ENCODE data around the gene OR2B6.
"Not testable (repeated sequence)": the region's sequence is repeated elsewhere in the genome, so short reads cannot be mapped to it uniquely, and the experiment has no call there.

Gene OR2B6

GRCh38 chr6:27956941-27957340 is at the start of gene OR2B6:
TSS of gene OR2B6 (plus strand) at chr6:27957241. CDS start at chr6:27957241, 0 bp downstream.
- no peak for DNase-seq

GRCh38 chr6:27908017-27908416 is 49.0 kb upstream of the OR2B6 start:
- DNase-seq = no peak

- no peak for DNase-seq
Observed at GRCh38 chr6:27911956-27912446, 45.0 kb upstream of the OR2B6 start, which contains the start of gene OR2B2. TSS of gene OR2B2 (minus strand) at chr6:27912396. CDS start at chr6:27912319, 77 bp downstream.

- DNase-seq = no peak
Observed at GRCh38 chr6:27922949-27923348, 34.1 kb upstream of the OR2B6 start.

GRCh38 chr6:27924179-27924578 is 32.9 kb upstream of the OR2B6 start:
- DNase-seq = no peak

- not testable (repeated sequence) for DNase-seq
Observed at GRCh38 chr6:27928041-27928440, 29.0 kb upstream of the OR2B6 start.

- DNase-seq = not testable (repeated sequence)
Observed at GRCh38 chr6:27929930-27930329, 27.1 kb upstream of the OR2B6 start.

GRCh38 chr6:27931209-27931608 is 25.8 kb upstream of the OR2B6 start:
- no peak for DNase-seq

- no peak for DNase-seq
Observed at GRCh38 chr6:27940766-27941165, 16.3 kb upstream of the OR2B6 start.

- not testable (repeated sequence) for DNase-seq
Observed at GRCh38 chr6:27943072-27943471, 14.0 kb upstream of the OR2B6 start.

- DNase-seq = no peak
Observed at GRCh38 chr6:27948237-27948636, 8.8 kb upstream of the OR2B6 start.

GRCh38 chr6:27951040-27951439 is 6.0 kb upstream of the OR2B6 start:
- DNase-seq = no peak

GRCh38 chr6:27957516-27957915 is 475 bp downstream of the OR2B6 start:
- DNase-seq = no peak

- DNase-seq = no peak
Observed at GRCh38 chr6:27962506-27962905, 5.5 kb downstream of the OR2B6 start.

GRCh38 chr6:27966044-27966443 is 9.0 kb downstream of the OR2B6 start:
- DNase-seq = no peak

- no peak for DNase-seq
Observed at GRCh38 chr6:27966816-27967426, 9.9 kb downstream of the OR2B6 start.

- no peak for DNase-seq
Observed at GRCh38 chr6:27970444-27970843, 13.4 kb downstream of the OR2B6 start.

GRCh38 chr6:27972750-27973149 is 15.7 kb downstream of the OR2B6 start:
- no peak for DNase-seq

GRCh38 chr6:27977387-27977786 is 20.3 kb downstream of the OR2B6 start:
- no peak for DNase-seq

- no peak for DNase-seq
Observed at GRCh38 chr6:27978705-27979104, 21.7 kb downstream of the OR2B6 start.

- DNase-seq = no peak
Observed at GRCh38 chr6:27980111-27980510, 23.1 kb downstream of the OR2B6 start.

- DNase-seq = no peak
Observed at GRCh38 chr6:27986928-27987725, 30.1 kb downstream of the OR2B6 start.

GRCh38 chr6:27994616-27995015 is 37.6 kb downstream of the OR2B6 start:
- no peak for DNase-seq

GRCh38 chr6:28000351-28001045 is 43.5 kb downstream of the OR2B6 start:
- no peak for DNase-seq

Data from activated CD4-positive, alpha-beta T cell treated with anti-CD3 and anti-CD28 coated beads for 1 hour (primary cell).